ENCODE measurements around the gene HOXA2. TPM values are rescaled to one million over a fixed set of nuclear protein-coding genes. Genes with fewer than 3 reads are reported as not detected.

Gene HOXA2
- polyA plus RNA-seq, 4 donors, result 0.97 to 6.9 TPM; not detected in 2

DNA sequence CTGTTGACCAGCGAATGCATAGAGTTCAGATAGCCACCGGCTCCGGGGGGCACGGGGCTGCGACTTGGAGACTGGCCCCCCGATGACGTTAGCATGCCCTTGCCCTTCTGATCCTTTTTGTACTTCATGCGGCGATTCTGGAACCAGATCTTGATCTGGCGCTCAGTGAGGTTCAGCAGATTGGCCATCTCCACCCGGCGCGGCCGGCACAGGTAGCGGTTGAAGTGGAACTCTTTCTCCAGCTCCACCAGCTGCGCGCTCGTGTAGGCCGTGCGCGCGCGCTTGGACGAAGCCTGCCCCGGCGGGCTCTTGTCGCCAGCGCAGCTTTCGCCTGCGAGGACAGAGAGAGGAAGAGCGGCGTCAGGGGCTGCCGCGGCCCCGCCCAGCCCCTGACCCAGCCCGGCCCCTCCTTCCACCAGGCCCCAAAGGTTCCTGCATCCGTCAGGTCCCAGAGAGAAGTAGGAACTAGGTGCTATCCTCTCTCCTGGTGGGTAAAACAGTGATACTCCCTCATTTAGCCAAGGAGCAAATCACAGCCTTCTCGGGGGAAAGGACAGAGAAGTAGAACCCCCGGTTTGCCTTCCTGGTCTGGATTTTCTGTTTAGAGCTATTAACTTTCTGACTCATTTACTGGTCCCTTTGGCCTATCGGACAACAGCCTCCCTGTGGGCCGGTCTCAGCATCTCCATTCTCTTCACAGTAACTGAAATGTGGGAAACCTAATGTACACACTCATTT is 6.1 kb upstream of the HOXA2 start:
- H3K36me3 ChIP-seq (ENCODE audit: control insufficient read depth in 3 of 3, insufficient read depth in 2 of 3, low read depth in 1 of 3, low read length in 3 of 3), result peaks cover 0 to 30% (median 0%) of the 10 kb centered on the region in 3 donors
- peak overlapping the region in 1 of 3 donors; percentile 27 for H3K4me3 ChIP-seq (ENCODE audit: low read depth in 1 of 3, low read length in 3 of 3)
- FAIRE-seq (no peak), DNase-seq (peak in 1 of 2 donors; percentile 63)
- H3K4me1 ChIP-seq (ENCODE audit: control insufficient read depth in 3 of 3, insufficient read depth in 2 of 3, low read depth in 1 of 3, low read length in 2 of 3), result peaks cover 0 to 34% (median 3%) of the 10 kb centered on the region in 3 donors
- H3K27ac ChIP-seq (ENCODE audit: low read depth in 1 of 3, low read length in 2 of 3), result peak overlapping the region in 2 of 3 donors; percentile 73 to 96
- H3K27me3 ChIP-seq (ENCODE audit: control insufficient read depth in 3 of 3, insufficient read depth in 3 of 3, low read length in 3 of 3), result peaks cover 0 to 76% (median 2%) of the 10 kb centered on the region in 3 donors
- H3K9me3 ChIP-seq (ENCODE audit: control insufficient read depth in 2 of 2, insufficient read depth in 1 of 2, low read depth in 1 of 2, low read length in 1 of 2), result no peaks in the 10 kb centered on the region
- 49 to 85% (median 66%) methylated on average over 38 to 41 of the region's 41 CpGs for WGBS, 3 donors

DNA sequence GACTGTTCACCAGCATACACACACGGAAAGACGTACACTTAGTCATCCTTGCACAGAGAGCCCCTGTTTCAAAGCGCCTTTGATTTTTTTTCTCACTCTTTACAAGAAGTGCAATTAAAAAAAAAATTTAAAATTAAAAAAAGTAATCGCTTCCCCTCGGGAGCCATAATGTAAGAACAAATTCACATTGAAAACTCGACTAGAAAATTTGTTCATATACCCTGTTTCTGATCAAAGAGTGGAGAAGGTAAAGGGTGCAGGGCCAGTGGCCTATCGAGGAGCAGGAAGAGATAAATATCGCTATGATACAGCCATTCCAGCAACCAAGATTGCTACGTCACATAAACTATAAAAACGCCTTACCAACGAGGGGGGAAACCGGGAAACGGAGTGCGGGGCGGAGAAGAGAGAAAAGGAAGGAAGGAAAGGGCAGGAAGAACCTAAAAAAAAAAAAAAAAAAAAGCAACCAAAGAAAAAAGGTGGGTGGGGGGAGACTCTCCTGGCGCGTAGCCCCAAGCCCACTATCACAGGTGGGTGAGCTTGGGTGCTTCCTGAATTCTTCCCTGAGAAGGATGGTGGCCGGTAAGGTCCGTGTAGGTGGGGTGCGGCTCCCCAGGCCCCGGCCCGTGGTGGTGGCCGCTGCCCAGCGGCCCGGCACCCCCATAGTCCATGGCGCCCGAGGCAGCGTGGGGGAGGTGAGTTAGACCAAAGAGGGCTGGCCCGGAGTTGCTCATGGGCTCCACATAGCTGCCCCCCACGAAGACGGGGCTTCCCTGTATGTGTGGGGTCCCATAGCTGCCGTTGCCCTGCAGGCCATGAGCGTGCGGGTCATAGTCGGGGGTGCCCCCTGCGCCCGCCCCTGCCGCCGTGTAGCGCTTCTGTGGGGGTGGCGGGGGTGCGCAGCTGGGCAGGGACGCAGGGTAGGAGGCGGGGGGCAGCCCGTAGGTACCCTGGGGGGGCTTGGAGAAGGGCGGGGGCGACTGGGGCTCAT is 5.2 kb upstream of the HOXA2 start:
- DNase-seq (peak in 1 of 2 donors; percentile 32), FAIRE-seq (no peak)
- peaks cover 0 to 30% (median 0%) of the 10 kb centered on the region in 3 donors for H3K36me3 ChIP-seq (ENCODE audit: control insufficient read depth in 3 of 3, insufficient read depth in 2 of 3, low read depth in 1 of 3, low read length in 3 of 3)
- WGBS, 3 donors, result 56 to 84% (median 74%) methylated on average over 46 to 47 of the region's 47 CpGs
- H3K27ac ChIP-seq (ENCODE audit: low read depth in 1 of 3, low read length in 2 of 3), result peak overlapping the region; percentile 9 to 96 (median 73)
- H3K27me3 ChIP-seq (ENCODE audit: control insufficient read depth in 3 of 3, insufficient read depth in 3 of 3, low read length in 3 of 3), result peaks cover 0 to 79% (median 9%) of the 10 kb centered on the region in 3 donors
- no peaks in the 10 kb centered on the region for H3K9me3 ChIP-seq (ENCODE audit: control insufficient read depth in 2 of 2, insufficient read depth in 1 of 2, low read depth in 1 of 2, low read length in 1 of 2)
- H3K4me1 ChIP-seq (ENCODE audit: control insufficient read depth in 3 of 3, insufficient read depth in 2 of 3, low read depth in 1 of 3, low read length in 2 of 3), result peaks cover 0 to 31% (median 3%) of the 10 kb centered on the region in 3 donors
- peak overlapping the region in 1 of 3 donors; percentile 27 for H3K4me3 ChIP-seq (ENCODE audit: low read depth in 1 of 3, low read length in 3 of 3)

DNA sequence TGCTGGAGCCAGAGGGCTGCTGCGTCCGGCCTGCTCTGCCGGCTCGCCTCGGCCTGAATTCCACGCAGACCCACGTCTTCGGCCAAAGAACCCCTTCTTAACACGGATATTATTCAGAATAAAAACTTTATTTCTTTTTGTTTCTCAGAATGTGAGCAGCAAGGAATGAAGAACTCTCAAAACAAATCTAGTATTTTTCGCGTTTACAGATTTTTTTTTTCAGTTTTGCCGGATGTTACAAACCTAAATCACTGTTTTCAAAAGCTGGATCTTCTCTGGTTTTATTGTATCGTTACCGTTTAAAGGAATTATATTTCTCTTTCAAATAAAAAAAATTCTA is 4.4 kb upstream of the HOXA2 start:
- Histone ChIP-seq H3K9me3 (ENCODE audit: control insufficient read depth in 2 of 2, insufficient read depth in 1 of 2, low read depth in 1 of 2, low read length in 1 of 2) (no peaks in the 10 kb centered on the region), H3K36me3 (ENCODE audit: control insufficient read depth in 3 of 3, insufficient read depth in 2 of 3, low read depth in 1 of 3, low read length in 3 of 3) (peaks cover 0 to 30% (median 0%) of the 10 kb centered on the region in 3 donors), H3K27me3 (ENCODE audit: control insufficient read depth in 3 of 3, insufficient read depth in 3 of 3, low read length in 3 of 3) (peaks cover under 1 to 86% (median 11%) of the 10 kb centered on the region in 3 donors), H3K27ac (ENCODE audit: low read depth in 1 of 3, low read length in 2 of 3) (peak overlapping the region in 2 of 3 donors; percentile 73 to 89), H3K4me3 (ENCODE audit: low read depth in 1 of 3, low read length in 3 of 3) (peak overlapping the region in 1 of 3 donors; percentile 20), H3K4me1 (ENCODE audit: control insufficient read depth in 3 of 3, insufficient read depth in 2 of 3, low read depth in 1 of 3, low read length in 2 of 3) (peaks cover 0 to 31% (median 3%) of the 10 kb centered on the region in 3 donors)
- no peak for DNase-seq
- WGBS, 3 donors, result 55 to 81% (median 69%) methylated on average over 14 of the region's 14 CpGs
- no peak for FAIRE-seq

DNA sequence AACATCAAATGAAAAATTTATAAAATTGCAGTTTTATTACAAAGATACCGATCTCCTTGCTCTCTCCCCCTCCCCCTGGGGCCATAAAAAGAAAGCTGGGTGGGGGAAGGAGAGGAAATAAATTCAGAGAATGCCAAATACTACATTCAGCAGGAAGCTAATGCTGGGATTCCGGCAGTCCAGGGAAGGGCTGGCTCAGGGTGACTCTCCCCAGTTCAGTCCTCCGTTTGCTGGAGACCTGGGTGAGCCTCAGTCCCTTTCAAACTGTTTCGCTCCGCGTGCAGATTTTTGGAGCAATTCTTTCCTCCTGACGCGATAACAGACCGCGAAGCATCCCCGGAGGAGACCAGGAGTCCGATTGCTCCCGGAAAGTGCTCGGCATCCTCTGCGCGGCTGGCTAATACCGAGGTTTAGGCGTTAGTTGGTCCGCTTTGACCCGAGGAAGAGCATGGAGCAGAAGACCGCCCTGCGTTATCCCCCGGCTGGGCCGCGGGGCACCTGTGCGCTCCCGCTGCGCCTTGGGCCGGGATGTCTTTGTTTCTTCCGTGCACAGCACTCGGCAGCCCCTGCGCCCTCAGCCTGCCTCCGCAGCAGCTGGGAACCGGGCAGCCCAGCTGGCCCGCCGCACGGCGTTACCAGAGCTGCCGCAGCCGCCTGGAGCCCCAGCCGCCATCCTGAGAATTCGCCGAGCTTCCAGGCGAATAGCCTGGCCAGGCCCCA is 3.9 kb upstream of the HOXA2 start:
- Histone ChIP-seq H3K4me1 (ENCODE audit: control insufficient read depth in 3 of 3, insufficient read depth in 2 of 3, low read depth in 1 of 3, low read length in 2 of 3) (peaks cover 0 to 31% (median 3%) of the 10 kb centered on the region in 3 donors), H3K4me3 (ENCODE audit: low read depth in 1 of 3, low read length in 3 of 3) (peak overlapping the region in 1 of 3 donors; percentile 20), H3K27ac (ENCODE audit: low read depth in 1 of 3, low read length in 2 of 3) (peak overlapping the region in 2 of 3 donors; percentile 73 to 89), H3K27me3 (ENCODE audit: control insufficient read depth in 3 of 3, insufficient read depth in 3 of 3, low read length in 3 of 3) (peaks cover 5 to 90% (median 11%) of the 10 kb centered on the region in 3 donors), H3K9me3 (ENCODE audit: control insufficient read depth in 2 of 2, insufficient read depth in 1 of 2, low read depth in 1 of 2, low read length in 1 of 2) (no peaks in the 10 kb centered on the region), H3K36me3 (ENCODE audit: control insufficient read depth in 3 of 3, insufficient read depth in 2 of 3, low read depth in 1 of 3, low read length in 3 of 3) (peaks cover 0 to 30% (median 0%) of the 10 kb centered on the region in 3 donors)
- FAIRE-seq (no peak), DNase-seq (peak in 1 of 2 donors; percentile 41)
- 48 to 77% (median 72%) methylated on average over 44 of the region's 44 CpGs for WGBS, 3 donors

DNA sequence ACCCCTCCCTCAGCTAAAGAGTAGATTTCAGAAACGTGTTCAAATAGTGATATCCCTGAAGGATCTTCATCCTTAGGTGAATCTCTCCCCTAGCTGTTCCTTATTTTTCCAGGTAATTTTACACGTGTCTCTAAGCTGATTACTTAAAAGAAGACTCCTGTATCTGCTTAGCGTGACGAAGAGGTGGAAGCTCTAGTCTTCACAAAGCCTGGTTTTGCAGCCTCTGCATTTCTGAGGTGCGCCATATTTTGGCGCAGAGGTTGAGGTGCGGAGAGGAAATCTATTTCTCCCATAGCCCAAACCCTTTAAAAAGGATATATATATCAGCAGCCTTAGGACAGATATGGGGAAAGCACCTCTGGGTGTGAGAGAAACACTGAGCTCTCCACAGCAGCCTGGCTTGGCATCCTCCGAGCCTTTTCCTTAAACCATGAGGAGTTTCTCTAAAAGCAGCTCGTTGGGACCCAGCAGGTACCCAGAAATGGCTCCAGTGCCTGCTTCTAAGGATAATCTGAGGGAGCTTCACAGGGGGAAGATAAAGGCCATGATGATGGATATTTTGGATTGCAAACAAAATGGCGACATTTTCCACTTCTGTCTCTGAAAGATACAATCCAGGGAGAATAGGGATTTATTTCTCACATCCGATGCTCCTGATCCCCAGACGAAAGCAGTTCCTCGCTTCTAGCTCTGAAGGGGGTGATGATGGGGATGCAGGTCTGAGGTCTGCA is 3.0 kb upstream of the HOXA2 start:
- Histone ChIP-seq H3K27ac (ENCODE audit: low read depth in 1 of 3, low read length in 2 of 3) (peak overlapping the region in 2 of 3 donors; percentile 73 to 89), H3K4me1 (ENCODE audit: control insufficient read depth in 3 of 3, insufficient read depth in 2 of 3, low read depth in 1 of 3, low read length in 2 of 3) (peaks cover 2 to 24% (median 3%) of the 10 kb centered on the region in 3 donors), H3K4me3 (ENCODE audit: low read depth in 1 of 3, low read length in 3 of 3) (peak overlapping the region in 1 of 3 donors; percentile 20), H3K36me3 (ENCODE audit: control insufficient read depth in 3 of 3, insufficient read depth in 2 of 3, low read depth in 1 of 3, low read length in 3 of 3) (peaks cover 0 to 33% (median 0%) of the 10 kb centered on the region in 3 donors), H3K9me3 (ENCODE audit: control insufficient read depth in 2 of 2, insufficient read depth in 1 of 2, low read depth in 1 of 2, low read length in 1 of 2) (no peaks in the 10 kb centered on the region), H3K27me3 (ENCODE audit: control insufficient read depth in 3 of 3, insufficient read depth in 3 of 3, low read length in 3 of 3) (peaks cover 5 to 90% (median 11%) of the 10 kb centered on the region in 3 donors)
- 73 to 77% (median 75%) methylated on average over 13 of the region's 13 CpGs for WGBS, 3 donors
- FAIRE-seq, result no peak
- DNase-seq, result peak in 1 of 2 donors; percentile 21

DNA sequence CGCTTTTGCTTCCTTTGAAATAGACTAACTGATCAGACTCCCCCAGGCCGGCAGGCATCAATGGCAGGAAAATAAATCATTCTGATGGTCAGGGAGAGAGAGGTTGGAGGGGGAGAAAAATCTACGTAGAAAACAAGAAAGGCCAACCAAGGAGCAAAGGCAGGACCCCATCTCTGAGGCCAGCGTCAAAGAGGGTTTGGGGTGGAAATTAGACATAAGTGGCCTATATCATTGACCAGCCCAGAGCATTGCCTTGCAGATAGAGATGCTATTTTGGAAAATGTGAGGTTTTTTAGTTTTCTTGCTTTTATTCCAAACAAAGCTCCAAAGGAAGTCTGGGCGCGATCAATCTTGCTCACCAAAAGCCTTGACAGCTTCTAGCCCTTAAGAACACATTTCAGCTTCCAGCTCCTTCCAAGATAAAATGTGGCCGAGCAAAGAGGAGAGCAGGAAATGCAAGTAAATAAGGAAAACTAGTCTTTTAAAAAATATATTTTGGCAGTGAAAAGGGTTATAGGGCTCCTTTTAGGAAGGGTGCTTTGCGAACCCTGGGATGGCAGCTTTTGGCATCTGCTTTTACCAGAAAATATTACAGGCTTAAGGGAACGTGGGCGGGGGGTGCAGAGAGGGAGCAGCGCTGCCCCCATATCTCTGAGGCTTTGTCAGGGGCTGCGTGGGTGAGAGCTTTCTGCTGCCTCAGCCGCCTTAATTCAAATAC is 2.0 kb upstream of the HOXA2 start:
- WGBS, 3 donors, result 55 to 78% (median 67%) methylated on average over 13 of the region's 13 CpGs
- DNase-seq (peak in 1 of 2 donors; percentile 29), FAIRE-seq (no peak)
- Histone ChIP-seq H3K9me3 (ENCODE audit: control insufficient read depth in 2 of 2, insufficient read depth in 1 of 2, low read depth in 1 of 2, low read length in 1 of 2) (no peaks in the 10 kb centered on the region), H3K36me3 (ENCODE audit: control insufficient read depth in 3 of 3, insufficient read depth in 2 of 3, low read depth in 1 of 3, low read length in 3 of 3) (peaks cover 0 to 25% (median 0%) of the 10 kb centered on the region in 3 donors), H3K27ac (ENCODE audit: low read depth in 1 of 3, low read length in 2 of 3) (peak overlapping the region in 2 of 3 donors; percentile 73 to 87), H3K27me3 (ENCODE audit: control insufficient read depth in 3 of 3, insufficient read depth in 3 of 3, low read length in 3 of 3) (peaks cover 5 to 87% (median 11%) of the 10 kb centered on the region in 3 donors), H3K4me3 (ENCODE audit: low read depth in 1 of 3, low read length in 3 of 3) (peak overlapping the region in 1 of 3 donors; percentile 29), H3K4me1 (ENCODE audit: control insufficient read depth in 3 of 3, insufficient read depth in 2 of 3, low read depth in 1 of 3, low read length in 2 of 3) (peaks cover 2 to 16% (median 3%) of the 10 kb centered on the region in 3 donors)

All from small intestine (tissue), 7 donors.